Measurements from ENCODE around the gene RAD51B.
"Not testable (repeated sequence)": the region's sequence is repeated elsewhere in the genome, so short reads cannot be mapped to it uniquely, and the experiment has no call there.

RAD51B gene

DNA sequence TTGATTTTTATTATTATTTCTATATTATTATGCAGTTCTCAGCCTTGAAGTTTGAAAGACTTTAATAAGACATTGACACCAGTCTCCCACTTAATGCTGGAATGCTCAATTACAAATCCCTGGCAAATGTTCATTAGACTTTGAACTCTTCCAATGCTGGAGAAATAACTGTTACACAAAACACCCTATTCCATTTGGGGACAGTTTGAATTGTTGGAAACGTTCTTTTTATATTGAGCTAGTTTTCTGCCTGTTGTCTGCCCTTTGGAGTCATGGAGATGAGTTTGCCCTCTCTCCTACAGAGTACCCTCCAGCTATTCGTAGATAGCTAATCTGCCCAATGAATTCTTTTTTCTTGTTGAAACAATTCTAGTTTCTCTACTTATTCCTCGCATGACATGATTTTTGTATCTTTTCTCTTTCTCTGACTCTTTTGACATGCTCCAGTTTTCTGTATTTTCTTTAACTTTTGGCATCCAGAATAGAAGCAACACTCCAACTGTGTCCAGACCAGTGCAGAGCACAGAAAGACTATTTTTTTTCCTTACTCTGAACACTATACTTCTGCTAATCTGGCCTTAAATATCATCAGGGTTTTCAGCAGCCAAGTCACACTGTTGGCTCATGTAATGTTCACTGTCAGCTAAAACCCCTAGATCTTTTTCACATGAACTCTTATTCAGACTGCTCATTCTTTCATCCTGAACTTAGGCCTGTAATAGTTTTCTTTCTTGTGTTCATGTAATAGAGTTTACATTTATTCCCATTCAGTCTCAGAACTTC, 379.3 kb downstream of the RAD51B start:
- no peak for DNase-seq (ENCODE audit: low read depth in 4 of 4, low spot score in 1 of 4)

DNA sequence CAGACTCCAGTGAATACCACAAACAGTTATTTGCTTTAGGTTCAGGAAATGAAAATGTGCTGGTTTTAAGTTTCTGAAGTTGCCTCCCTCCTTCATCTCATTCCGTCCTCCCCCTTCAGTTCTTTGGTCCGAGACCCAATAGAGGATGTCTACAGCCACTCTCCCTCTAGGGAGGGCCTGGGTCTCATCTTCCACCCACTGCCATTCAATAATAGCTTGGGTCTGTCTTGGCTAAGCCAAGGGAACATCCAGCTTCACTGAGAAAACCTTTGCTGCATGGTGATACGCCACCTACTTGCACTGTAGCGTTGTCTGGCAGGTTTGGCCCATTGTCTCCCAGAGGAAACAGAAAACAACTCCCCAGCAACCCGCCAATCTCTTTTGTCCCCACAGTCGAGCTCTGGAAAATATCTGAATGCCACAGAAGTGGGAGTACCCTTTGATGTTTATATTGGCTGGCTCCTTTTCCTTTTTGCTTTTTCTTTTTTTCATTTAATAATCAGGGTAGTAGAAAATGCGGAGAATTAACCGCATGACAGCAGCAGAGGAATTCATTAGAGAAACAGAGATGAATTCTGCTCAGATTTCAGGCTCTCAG, 380.1 kb downstream of the RAD51B start:
- DNase-seq (ENCODE audit: low read depth in 4 of 4, low spot score in 1 of 4) = no peak

DNA sequence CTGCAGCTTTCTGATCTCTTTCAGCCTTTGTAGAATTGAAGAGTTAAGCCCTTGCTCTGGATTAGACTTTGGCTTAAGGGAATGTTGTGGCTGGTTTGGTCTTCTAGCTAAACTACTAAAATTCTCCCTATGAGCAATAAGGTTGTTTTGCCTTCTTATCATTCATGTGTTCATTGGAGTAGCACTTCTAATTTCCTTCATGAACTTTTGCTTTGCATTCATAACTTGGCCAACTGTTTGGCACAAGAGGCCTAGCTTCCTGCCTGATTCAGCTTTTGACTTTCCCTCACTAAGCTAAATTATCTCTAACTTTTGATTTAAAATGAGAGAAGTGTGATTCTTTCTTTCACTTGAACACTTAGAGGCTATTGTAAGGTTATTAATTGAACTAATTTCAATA, 384.3 kb downstream of the RAD51B start:
- DNase-seq (ENCODE audit: low read depth in 4 of 4, low spot score in 1 of 4) = no peak

DNA sequence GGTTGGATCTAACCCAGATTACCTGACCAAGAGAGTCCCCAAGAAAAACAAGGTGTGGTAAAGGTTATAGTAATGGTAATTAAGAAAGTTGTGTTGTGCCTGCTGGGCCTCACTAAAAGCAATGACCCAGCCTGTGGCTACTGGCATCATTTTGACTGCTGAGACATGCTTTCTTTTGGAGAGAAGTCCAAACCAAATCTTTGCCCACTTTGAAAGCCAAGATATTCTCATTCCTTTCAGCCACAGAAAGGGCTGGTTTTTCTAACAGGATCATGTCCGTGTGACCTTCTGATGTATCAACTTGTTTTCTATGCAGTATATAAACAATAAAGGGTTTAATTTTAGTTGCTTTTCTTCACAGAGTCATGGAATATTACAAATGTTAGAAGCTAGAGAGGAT, 388.6 kb downstream of the RAD51B start:
- DNase-seq (ENCODE audit: low read depth in 4 of 4, low spot score in 1 of 4) = no peak

DNA sequence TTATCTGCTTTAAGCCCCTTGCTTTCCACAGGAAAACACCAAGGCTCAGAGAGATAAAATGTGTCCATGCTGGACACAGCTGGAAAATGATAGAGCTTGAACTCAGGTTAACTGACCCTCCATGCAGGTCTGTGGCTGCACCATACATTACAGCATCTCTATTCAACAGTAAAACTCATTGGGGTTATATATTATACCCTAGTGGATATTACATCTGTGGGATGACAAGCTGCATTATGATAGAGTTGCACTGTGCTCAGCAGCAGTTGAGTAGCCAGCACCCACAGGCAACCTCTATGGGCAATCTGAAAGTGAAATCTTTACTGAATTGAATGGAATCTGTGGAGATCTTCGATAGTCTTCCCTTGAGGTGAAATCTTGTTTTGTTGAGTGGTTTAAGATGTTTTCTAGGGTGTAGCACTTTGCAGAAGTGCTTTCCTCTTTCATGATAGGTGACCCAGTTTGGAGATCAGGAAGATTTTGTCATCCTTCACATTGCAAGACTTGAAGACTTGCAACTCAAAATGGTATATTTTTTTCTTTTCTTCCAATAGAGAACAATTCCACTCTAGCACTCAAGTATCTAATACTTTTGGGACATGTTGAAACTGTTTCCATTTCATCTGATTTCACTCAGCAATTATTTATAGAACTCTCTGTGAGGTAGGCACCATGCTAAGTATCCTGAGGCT, 389.2 kb downstream of the RAD51B start:
- DNase-seq (ENCODE audit: low read depth in 4 of 4, low spot score in 1 of 4) = no peak

DNA sequence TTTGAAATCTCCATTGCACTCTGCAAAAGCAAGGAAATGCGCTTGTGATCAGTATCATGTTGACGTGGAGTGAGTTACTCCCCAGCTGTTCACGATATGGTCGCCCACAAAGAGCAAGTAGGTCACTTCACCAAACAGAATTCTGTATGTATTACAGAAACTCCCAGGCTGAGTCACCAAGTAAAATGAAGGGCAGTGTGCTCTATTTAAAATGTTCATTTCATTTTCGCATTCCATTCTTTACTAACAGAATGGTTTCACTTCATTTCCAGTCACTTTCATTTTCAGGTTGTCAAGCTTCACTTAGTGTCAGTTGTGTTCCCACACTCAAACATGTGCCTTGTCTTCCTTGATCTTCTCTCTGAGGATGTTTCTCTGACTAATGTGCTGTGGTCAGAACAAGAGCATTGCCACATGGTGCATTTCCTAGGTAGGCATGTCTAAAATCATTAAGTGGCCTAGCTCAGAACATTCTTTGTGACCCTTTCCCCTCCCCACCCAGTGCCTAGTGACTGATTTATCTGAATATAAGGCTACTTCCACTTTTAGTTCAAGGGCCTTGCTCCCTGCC, 391.2 kb downstream of the RAD51B start:
- peak; percentile 11 to 28 (median 18) for DNase-seq (ENCODE audit: low read depth in 4 of 4, low spot score in 1 of 4)

DNA sequence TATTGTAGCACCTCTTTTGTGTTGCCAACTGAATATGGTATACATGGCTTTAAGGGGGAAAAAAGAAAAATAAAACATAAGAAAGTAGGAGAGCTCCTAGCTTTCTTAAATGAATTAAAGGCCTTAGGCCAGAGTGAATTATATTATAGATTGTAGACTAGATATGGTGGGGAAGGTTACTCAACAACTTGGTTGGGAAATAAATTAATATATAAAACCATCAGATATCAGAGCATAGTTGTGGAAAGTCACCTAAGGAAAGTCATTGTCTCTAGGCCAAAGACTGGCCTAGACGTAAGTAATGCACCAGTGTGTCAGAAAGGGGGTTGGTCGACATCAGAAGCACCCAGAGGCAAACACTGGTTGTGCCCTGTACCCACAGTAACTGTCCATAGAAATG, 391.8 kb downstream of the RAD51B start:
- no peak for DNase-seq (ENCODE audit: low read depth in 4 of 4, low spot score in 1 of 4)

DNA sequence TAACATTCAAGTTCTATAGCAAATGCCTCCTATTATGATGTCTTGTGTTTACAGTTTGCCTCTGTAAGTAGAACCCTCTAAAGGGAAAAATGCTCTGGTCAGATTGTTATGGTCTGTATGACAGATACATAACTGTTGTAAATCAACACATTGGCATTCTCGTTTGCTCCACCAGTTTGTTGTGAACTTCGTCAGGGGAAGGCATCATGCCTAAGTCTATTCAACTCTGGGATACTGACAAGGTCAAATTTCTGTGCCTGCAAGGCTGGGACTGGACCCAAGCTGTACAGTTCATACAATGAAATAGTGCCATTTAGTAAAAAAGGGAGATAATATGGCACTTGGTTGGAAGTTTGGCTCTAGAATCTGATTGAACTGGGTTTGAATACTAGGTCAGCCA, 392.3 kb downstream of the RAD51B start:
- DNase-seq (ENCODE audit: low read depth in 4 of 4, low spot score in 1 of 4) = no peak

DNA sequence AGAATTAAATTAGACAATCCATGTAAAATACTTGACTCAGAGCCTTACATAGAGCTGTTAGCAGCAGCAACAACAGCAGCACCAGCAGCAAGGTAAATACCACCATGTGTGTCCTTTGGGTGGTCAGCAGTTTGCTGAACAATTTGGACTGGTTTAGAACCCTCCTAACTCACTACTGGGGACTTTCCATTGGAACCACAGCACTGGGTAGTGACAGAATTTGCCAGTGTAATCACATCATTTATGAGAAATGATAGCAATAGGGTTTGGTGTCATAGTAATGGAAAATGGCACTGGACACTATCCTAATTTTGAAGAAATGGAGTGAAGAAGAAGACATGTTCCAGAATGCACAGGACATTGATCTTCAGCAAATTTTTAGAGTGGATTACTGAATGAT, 392.8 kb downstream of the RAD51B start:
- DNase-seq (ENCODE audit: low read depth in 4 of 4, low spot score in 1 of 4) = no peak

DNA sequence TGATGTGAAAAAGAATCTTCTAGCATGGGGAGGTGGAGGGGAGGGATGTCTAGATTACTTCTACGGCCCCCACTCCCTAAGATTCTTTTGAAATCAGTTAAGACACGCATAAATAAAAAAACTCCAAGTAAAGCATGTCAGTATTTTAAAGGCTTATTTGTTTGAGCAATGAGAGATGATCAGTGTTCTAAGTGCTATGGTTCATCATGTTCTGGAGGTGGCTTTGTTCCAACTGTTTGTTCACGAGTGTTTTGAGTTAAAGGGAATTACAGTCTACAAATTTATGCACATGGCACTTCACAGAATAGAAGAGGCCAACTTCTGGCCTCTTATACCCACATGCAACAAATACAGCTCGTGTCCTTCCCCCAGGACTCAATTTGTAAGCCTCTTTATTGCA, 394.9 kb downstream of the RAD51B start:
- DNase-seq (ENCODE audit: low read depth in 4 of 4, low spot score in 1 of 4) = no peak

DNA sequence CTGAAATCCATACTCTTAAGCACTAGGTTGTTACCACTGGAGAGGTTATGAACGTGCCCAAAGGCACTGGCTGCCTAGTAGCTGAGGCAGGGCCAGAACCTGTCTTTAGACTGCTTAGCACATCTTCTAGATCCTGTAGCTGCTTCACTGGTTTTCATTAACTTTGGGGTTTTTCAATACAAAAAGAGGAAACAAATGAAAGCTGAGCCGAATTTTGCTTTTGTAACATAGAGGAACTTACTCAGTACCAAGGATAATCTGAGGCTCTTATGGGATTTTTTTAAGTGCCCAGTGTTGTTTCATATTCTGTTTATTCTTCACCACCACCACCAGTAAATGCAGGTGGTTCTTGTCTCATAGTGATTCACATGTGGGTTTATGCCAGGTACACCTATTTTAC, 396.1 kb downstream of the RAD51B start:
- DNase-seq (ENCODE audit: low read depth in 4 of 4, low spot score in 1 of 4) = no peak

DNA sequence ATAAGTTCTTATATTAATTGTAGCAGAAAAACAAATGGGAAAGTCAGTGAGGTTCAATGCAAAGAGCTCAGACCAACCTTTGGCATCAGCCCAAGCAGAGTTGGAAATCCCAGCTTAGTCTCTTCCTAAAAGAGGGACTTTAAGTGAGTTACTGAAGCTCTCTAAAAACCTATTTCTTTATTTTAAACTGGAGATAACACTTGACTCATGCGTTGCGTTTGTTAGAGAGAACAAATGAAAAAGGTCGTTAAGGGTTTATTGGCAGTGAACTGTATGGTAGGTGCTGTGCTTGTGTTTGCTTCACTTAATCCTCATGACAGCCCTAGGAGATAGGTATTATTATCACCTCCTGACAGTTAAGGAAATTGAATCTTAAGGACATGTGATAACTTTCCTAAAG, 396.5 kb downstream of the RAD51B start:
- DNase-seq (ENCODE audit: low read depth in 4 of 4, low spot score in 1 of 4) = no peak

DNA sequence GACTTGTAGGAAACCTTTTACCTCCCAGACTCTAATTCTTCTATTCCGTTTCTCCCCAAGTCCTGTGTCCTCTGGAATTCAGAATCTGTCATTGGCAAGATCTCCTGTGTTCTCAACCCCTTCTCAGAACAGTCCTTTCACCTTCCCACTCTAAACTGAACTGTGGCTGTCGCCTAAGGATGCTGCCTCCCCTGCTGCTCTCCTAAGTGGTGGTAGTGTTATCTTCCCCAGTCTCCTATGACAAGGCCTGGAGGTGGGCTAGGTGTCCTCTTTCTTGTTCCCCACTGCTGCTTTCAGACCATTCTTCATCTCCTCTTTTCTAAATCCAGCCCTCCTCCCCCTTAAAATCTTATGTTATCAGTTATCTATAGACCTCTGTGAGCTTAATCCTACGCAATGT, 397.4 kb downstream of the RAD51B start:
- DNase-seq (ENCODE audit: low read depth in 4 of 4, low spot score in 1 of 4) = no peak

DNA sequence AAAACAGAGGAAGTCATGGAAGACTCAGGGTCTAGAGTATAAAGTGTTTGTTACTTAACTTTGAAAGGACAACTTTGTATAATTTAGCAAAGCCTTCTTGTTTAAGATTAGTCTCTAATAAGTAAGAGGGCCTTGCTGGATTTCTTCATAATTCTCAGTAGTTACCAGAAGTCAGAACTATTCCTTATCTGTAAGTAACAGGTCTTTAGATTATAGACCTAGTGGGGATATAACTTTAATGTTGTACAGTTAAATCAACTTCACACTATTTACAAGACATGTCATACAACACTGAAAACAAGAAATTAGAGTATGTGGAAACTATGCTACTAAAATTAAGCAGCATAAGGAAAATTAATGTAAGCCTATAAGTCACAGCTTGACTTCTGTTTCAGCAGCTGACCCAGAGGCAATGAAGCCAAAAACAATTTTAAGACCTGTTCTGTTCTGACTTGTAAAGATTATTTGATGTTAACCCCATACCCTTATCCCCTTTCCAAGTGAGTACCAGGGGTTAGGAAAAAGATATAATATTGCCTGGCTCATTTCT, 398.3 kb downstream of the RAD51B start:
- DNase-seq (ENCODE audit: low read depth in 4 of 4, low spot score in 1 of 4) = no peak

DNA sequence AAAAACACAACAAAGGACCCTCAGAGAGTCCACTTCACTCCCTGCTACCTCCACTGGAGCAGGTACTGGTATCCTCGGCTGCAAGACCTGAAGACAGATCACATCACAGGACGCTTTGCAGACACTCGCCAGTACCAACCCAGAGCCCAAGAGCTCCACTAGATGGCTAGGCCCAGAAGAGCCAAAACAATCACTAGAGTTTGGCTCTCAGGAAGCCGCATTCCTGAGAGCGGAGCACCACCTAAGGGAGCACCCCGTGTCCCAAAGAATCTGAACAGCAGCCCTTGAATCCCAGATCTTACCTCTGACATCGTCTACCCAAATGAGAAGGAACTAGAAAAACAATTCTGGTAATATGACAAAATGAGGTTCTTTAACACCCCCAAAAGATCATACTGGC, 399.8 kb downstream of the RAD51B start:
- DNase-seq (ENCODE audit: low read depth in 4 of 4, low spot score in 1 of 4) = no peak

DNA sequence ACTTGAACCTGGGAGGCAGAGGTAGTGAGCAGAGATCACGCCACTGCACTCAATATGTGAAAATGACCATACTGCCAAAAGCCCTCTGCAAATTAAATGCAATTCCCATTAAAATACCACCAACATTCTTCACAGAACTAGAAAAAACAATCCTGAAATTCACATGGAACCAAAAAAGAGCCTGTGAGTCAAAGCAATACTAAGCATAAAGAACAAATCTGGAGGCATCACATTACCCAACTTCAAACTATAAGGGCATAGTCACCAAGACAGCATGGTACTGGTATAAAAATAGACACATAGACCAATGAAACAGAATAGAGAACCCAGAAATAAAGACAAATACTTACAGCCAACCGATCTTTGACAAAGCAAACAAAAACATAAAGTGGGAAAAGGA, 401.5 kb downstream of the RAD51B start:
- DNase-seq (ENCODE audit: low read depth in 4 of 4, low spot score in 1 of 4) = not testable (repeated sequence)

DNA sequence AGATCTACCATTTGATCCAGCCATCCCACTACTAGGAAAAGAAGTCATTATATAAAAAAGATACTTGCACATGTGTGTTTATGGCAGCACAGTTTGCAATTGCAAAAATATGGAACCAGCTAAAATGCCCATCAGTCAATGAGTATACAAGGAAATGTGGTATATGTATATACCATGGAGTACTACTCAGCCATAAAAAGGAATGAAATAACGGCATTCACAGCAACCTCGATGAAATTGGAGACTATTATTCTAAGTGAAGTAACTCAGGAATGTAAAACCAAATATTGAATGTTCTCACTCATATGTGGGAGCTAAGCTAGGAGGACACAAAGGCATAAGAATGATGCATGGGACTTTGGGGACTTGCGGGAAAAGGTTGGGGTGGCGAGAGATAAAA, 402.6 kb downstream of the RAD51B start:
- DNase-seq (ENCODE audit: low read depth in 4 of 4, low spot score in 1 of 4) = no peak

DNA sequence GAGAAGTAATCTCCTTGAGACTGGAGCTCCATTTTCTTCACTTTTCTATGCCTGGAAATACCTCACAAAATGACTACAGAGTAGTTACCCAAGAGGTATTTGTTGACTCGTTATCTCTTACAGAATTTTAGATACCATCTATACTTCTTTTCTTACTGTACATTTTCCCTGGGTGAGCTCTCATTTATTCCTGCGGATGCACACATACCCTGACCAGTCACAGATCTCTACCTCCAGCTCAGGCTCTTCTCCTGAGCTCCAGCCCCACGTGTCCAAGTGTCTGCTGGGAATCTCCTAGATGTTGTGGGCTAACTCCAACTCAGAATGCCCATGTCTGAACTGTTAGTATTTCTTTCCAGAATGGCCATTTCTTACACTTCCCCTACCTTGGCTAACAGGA, 403.1 kb downstream of the RAD51B start:
- no peak for DNase-seq (ENCODE audit: low read depth in 4 of 4, low spot score in 1 of 4)

DNA sequence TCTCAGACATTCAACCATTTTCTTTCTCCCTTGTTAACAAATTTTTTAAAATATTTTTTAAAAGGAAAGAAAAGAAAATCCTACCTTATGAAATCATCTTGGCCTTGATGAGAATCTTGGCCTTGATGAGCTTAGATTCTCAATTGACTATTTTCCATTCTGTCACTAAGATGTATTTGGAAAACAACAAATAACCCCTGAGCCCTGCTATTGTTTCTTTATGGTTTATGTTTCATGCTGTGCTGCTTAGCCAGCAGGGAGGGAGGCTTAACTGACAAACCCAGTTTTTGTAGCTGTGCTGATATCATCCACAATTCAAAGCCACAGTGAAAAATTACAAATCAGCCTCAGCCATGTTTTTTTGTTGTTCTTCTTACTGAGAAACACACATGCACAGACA, 404.1 kb downstream of the RAD51B start:
- no peak for DNase-seq (ENCODE audit: low read depth in 4 of 4, low spot score in 1 of 4)

DNA sequence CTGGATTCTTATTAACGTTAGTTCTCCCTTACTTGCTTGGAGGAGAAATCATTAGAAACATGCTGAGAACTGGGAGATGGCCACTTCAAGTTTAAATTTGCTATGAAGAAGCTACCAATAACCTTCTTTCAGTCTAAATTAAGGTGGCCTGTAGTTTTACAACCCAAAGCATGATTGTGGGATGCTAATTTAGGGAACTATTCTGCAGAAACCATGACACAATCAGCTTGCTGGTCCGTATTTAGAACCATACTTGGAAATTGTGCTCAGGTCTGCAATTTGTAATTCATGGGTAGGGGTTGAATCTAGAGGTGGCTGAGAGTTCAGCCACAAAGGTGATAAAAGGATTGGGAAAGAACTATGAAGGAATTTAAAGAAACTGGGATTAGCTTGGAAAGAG, 405.7 kb downstream of the RAD51B start:
- DNase-seq (ENCODE audit: low read depth in 4 of 4, low spot score in 1 of 4) = no peak

DNA sequence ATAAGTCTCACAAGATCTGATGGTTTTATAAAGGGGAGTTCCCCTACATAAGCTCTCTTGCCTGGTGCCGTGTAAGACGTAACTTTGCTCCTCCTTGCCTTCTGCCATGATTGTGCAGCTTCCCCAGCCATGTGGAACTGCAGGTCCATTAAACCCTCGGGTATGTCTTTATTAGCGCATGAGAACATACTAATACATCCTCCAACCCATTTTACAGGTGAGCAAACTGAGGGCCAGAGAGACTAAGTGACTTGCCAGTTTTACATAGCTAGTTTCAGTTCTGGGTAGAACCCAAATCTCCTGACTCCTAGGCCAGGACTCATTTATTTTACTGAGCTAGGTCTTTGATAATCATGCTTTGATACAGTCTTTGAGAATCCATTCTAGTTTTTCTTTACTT, 406.9 kb downstream of the RAD51B start:
- no peak for DNase-seq (ENCODE audit: low read depth in 4 of 4, low spot score in 1 of 4)

DNA sequence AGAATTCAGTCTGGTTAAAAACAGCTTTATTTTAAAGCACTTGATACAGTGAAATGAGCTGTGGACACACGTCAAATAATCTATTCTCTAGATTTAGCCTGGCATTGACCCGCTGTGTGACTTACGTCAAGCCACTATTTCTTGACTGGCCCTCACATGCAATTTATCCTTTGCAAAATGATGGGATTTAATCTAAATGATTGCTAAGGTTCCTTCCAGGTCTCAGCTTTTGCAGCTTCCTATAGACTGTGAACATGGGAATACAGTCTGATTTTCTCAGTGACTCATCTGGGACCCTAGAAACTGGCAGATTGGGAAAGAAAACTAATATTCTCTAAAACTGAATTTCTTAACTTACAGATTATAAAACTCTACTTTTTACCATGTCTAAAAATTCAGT, 409.1 kb downstream of the RAD51B start:
- DNase-seq (ENCODE audit: low read depth in 4 of 4, low spot score in 1 of 4) = no peak

All from stimulated activated CD4-positive, alpha-beta T cell treated with anti-CD3 and anti-CD28 coated beads, Interleukin-1b, Interleukin-23, amount 100 ng/mL, for 24 hours (primary cell).